Heart left ventricle (tissue), 16 donors: ENCODE data around the gene TMEM178B. TPM values are rescaled to one million over a fixed set of nuclear protein-coding genes. Genes with fewer than 3 reads are reported as not detected.
"Not testable (repeated sequence)": the region's sequence is repeated elsewhere in the genome, so short reads cannot be mapped to it uniquely, and the experiment has no call there.

Source experiments
- ATAC-seq, 4 donors: fragments of 200-7000 bp; cut with Tn5 transposase; one replicate each; pipeline ENCODE4 v1.9.1; 2020 to 2022; ENCODE audit warnings: moderate library complexity in 4 of 4, mild to moderate bottlenecking in 3 of 4, moderate number of reproducible peaks in 1 of 4
- DNase-seq, 5 donors: peaks; one replicate each; pipeline ENCODE4 v3.0.0-alpha.2; 2020
- H3K27ac ChIP-seq, 12 donors: fragments of 200-600 bp; sonication (generic) in 4 of 12; one replicate each; pipeline versions ENCODE4 v1.5.0 to v1.8.0; 2016 to 2022; ENCODE audit warnings: mild to moderate bottlenecking in 2 of 12
- H3K27me3 ChIP-seq, 9 donors: fragments of 200-600 bp; sonication (generic) in 2 of 9; one replicate each; pipeline versions ENCODE4 v1.5.1 to v1.8.0; 2016 to 2022; ENCODE audit warnings: mild to moderate bottlenecking in 3 of 9
- H3K36me3 ChIP-seq, 9 donors: fragments of 200-600 bp; sonication (generic) in 2 of 9; one replicate each; pipeline versions ENCODE4 v1.5.0 to v1.8.0; 2018 to 2022; ENCODE audit warnings: mild to moderate bottlenecking in 2 of 9
- H3K4me1 ChIP-seq, 12 donors: fragments of 200-600 bp; sonication (generic) in 4 of 12; one replicate each; pipeline versions ENCODE4 v1.5.0 to v1.8.0; 2016 to 2022; ENCODE audit warnings: mild to moderate bottlenecking in 3 of 12
- H3K4me3 ChIP-seq, 12 donors: fragments of 200-600 bp; sonication (generic) in 4 of 12; one replicate each; pipeline versions ENCODE4 v1.5.0 to v1.8.0; 2017 to 2022; ENCODE audit warnings: mild to moderate bottlenecking in 9 of 12, moderate library complexity in 4 of 12
- H3K9me3 ChIP-seq, 12 donors: fragments of 200-600 bp; sonication (generic) in 4 of 12; one replicate each; pipeline versions ENCODE4 v1.5.0 to v1.8.0; 2016 to 2022; ENCODE audit warnings: mild to moderate bottlenecking in 1 of 12
- POLR2A ChIP-seq, 2 donors: fragments of 450-650 bp; IDR thresholded peaks; one replicate each; pipeline ENCODE4 v1.6.1; 2017; ENCODE audit warnings: antibody characterized with exemption in 2 of 2, mild to moderate bottlenecking in 2 of 2, moderate library complexity in 2 of 2
- WGBS, 4 donors: extraction: QIAGEN DNeasy Blood & Tissue Kit in 2 of 4; methylation state at CpG; one replicate each; pipeline versions ENCODE4 v1.1.5 to v1.1.7; 2013 to 2018; 5-methylcytosine and 5-hydroxymethylcytosine counted together
- intact Hi-C, 10 donors: fragments of 100-400 bp; cut with DNase I; formaldehyde crosslinking; loops; one replicate each; pipeline versions ENCODE4 v1.11.1 to v1.14.2; 2022
- polyA plus RNA-seq, 2 donors: library from polyadenylated mRNA; stranded (reverse); fragments of 200-250 nt; gene quantifications; one replicate each; pipeline ENCODE4 v1.2.3, GENCODE V29; 2013
- total RNA-seq, 9 donors: library from RNA; depleted of rRNA in 2 of 9; stranded (reverse); fragments of >200 nt in 2 of 9; fragmentation: NEBNext Ultra II Directional in 3 of 9; extraction: Animal tissue kit (Norgen Biotek cat#: 25700) in 3 of 9; gene quantifications; one replicate each; pipeline versions ENCODE4 v1.1.0 to v1.2.4, GENCODE V29; 2016 to 2023
- TF ChIP-seq, protein P1 (sequence below), 12 donors: fragments of 200-600 bp; sonication (generic) in 4 of 12; IDR thresholded peaks; one replicate each; pipeline versions ENCODE4 v1.5.0 to v1.8.0; 2018 to 2022; ENCODE audit warnings: antibody characterized with exemption in 12 of 12, mild to moderate bottlenecking in 5 of 12
- donor health status: ischemic (EF 13 %, LVEDD 7.1; RV severe dilation, severe dysfunction).
- donor health status: healthy with polysubstance abuse.
- donor health status: DM: no; HTN: yes; CAD: no.
- donor health status: DM: no; HTN: no; CAD: no.
- donor health status: ischemic (EF 25% LVEDD 6.9; RV normal size, moderate dysfunction).
- donor health status: ischemic (EF 25% LVEDD 5.7; RV mildly dilated, moderate dysfunction).
- donor health status: healthy.
- donor health status: DM: yes; HTN: yes; CAD: no.
- donor health status: ischemic (EF 35%, LVEDD 5.7; RV mildly dilated, moderate dysfunction).
- donor health status: nonischemic (EF 11% LVEDD 7.7; RV severe dilation, severe dysfunction).
- donor health status: DM: yes; HTN: yes; CAD: no.
- donor health status: PGD.
- donor health status: ischemic (EF 29% LVEDD 5.4; RV normal size, mild dysfunction).
- donor health status: nonischemic (EF 23%, LVEDD 6.1; RV moderate dilation, normal function).

The TMEM178B gene
- total and polyA plus RNA-seq, 11 donors = 1.2 to 58.5 (median 19.0) TPM

DNA sequence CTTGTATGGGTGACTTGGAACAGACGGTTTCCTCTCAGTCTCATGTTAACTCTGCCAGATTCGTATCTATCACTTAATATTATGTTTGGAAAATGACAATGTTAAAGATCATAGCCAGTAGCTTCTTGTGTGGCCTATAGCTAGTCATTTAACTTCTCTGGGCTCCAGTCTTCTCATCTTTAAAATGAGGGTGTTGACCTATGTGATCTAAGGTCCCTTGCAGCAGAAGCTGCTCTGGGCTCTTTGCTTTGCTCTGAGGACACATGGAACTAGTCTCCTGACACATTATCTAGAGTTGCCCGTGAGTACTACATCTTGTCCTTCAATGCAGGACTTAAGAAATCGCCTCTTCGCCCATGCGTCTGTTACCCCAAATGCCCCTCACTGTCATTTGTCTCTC is 93.1 kb downstream of the TMEM178B start:
- intact Hi-C loops = no loop called here
- no peak for TF ChIP-seq POLR2A (IDR thresholded peaks at IDR 0.05)
- TF ChIP-seq, protein P1, sequence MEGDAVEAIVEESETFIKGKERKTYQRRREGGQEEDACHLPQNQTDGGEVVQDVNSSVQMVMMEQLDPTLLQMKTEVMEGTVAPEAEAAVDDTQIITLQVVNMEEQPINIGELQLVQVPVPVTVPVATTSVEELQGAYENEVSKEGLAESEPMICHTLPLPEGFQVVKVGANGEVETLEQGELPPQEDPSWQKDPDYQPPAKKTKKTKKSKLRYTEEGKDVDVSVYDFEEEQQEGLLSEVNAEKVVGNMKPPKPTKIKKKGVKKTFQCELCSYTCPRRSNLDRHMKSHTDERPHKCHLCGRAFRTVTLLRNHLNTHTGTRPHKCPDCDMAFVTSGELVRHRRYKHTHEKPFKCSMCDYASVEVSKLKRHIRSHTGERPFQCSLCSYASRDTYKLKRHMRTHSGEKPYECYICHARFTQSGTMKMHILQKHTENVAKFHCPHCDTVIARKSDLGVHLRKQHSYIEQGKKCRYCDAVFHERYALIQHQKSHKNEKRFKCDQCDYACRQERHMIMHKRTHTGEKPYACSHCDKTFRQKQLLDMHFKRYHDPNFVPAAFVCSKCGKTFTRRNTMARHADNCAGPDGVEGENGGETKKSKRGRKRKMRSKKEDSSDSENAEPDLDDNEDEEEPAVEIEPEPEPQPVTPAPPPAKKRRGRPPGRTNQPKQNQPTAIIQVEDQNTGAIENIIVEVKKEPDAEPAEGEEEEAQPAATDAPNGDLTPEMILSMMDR (IDR thresholded peaks at IDR 0.05) = no peak

DNA sequence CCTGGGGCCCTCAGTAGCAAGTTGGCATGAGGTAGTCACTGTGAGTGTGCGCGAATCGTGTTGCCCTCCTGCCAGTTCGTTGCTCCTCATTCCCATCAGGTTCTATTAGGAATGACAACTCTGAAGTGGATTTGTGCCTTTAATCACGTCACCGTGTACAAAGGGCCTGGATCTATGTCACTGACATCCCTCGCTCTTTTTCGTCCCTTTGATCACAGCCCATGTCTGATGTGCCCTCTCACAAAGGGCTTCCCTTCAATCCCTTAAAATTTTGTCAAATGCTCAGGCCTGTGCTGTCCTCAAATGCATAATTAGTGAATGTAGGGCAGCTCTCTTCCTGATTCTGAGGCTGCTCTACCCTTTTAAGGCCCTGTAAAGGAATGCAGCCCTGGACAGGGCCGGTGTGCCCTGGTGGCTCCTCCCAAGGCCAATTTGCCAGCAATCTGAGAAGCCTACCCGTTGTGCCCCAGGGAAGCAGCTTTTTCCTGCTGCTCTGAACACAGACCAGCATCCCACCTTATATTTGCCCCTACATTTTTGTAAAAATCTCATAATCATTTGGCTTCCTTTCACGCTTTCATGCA is 93.6 kb downstream of the TMEM178B start:
- H3K4me3 ChIP-seq = no peak overlapping the region
- H3K36me3 ChIP-seq = no peaks in the 10 kb centered on the region
- no peak for TF ChIP-seq POLR2A (IDR thresholded peaks at IDR 0.05)
- TF ChIP-seq, protein P1 (IDR thresholded peaks at IDR 0.05) = no peak
- no peaks in the 10 kb centered on the region for H3K4me1 ChIP-seq
- H3K9me3 ChIP-seq = peaks cover 0 to 4% (median 0%) of the 10 kb centered on the region in 12 donors
- no peak overlapping the region for H3K27ac ChIP-seq
- H3K27me3 ChIP-seq = no peaks in the 10 kb centered on the region
- 77 to 83% (median 78%) methylated on average over 11 of the region's 11 CpGs for WGBS, 4 donors
- ATAC-seq (no peak), DNase-seq (no peak)
- intact Hi-C loops = no loop called here

More for the DNA sequence above, 93.1 kb downstream of the TMEM178B start:
- Histone ChIP-seq H3K27ac (no peak overlapping the region), H3K4me1 (no peaks in the 10 kb centered on the region), H3K27me3 (no peaks in the 10 kb centered on the region), H3K4me3 (no peak overlapping the region), H3K9me3 (peaks cover 0 to 4% (median 0%) of the 10 kb centered on the region in 12 donors), H3K36me3 (no peaks in the 10 kb centered on the region)
- DNase-seq (no peak), ATAC-seq (no peak)
- WGBS, 4 donors = 80 to 88% (median 85%) methylated on average over 6 of the region's 6 CpGs

DNA sequence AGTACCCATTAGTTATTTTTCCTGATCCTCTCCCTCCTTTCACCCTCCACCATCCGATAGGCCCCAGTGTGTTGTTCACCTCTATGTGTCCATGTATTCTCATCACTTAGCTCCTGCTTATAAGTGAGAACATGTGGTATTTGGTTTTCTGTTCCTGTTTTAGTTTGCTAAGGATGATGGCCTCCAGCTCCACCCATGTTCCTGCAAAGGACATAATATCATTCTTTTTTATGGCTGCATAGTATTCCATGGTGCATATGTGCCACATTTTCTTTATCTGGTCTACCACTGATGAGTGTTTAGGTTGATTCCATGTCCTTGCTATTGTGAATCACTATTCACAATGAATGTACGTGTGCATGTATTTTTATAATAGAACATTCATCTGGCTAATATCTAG is 95.3 kb downstream of the TMEM178B start:
- ATAC-seq, H3K4me1 ChIP-seq, H3K27me3 ChIP-seq, DNase-seq, H3K27ac ChIP-seq, H3K36me3 ChIP-seq, H3K9me3 ChIP-seq, H3K4me3 ChIP-seq, intact Hi-C loops: not testable (repeated sequence)
- WGBS, 4 donors = 79 to 92% (median 83%) methylated on average over 2 of the region's 2 CpGs

DNA sequence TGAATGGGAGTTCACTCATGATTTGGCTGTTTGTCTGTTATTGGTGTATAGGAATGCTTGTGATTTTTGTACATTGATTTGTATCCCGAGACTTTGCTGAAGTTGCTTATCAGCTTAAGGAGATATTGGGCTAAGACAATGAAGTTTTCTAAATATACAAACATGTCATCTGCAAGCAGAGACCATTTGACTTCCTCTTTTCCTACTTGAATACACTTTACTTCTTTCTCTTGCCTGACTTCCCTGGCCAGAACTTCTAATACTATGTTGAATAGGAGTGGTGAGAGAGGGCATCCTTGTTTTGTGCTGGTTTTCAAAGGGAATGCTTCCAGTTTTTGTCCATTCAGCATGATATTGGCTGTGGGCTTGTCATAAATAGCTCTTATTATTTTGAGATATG is 101.9 kb downstream of the TMEM178B start:
- DNase-seq, H3K27me3 ChIP-seq, H3K9me3 ChIP-seq, H3K4me3 ChIP-seq, H3K27ac ChIP-seq, H3K4me1 ChIP-seq, intact Hi-C loops, H3K36me3 ChIP-seq, ATAC-seq: not testable (repeated sequence)
- whole genome bisulfite sequencing, 4 donors = 66 to 74% (median 69%) methylated on average over 1 of the region's 1 CpG

DNA sequence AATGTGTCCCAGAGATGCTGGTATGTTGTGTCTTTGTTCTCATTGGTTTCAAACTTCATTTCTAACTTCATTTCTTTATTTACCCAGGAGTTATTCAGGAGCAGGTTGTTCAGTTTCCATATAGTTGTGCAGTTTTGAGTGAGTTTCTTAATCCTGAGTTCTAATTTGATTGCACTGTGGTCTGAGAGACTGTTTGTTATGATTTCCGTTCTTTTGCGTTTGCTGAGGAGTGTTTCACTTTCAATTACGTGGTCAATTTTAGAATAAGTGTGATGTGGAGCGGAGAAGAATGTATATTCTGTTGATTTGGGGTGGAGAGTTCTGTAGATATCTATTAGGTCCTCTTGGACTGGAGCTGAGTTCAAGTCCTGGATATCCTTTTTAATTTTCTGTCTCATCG is 103.3 kb downstream of the TMEM178B start:
- H3K4me1 ChIP-seq, H3K27me3 ChIP-seq, intact Hi-C loops, H3K4me3 ChIP-seq, ATAC-seq, DNase-seq, H3K27ac ChIP-seq, H3K9me3 ChIP-seq, H3K36me3 ChIP-seq: not testable (repeated sequence)
- WGBS, 4 donors = 82 to 92% (median 87%) methylated on average over 5 of the region's 5 CpGs
